Gastrocnemius medialis (tissue), 4 donors: ENCODE results near the gene XPC.

ENCODE experiments used
- CTCF ChIP-seq, 5 experiments: fragments of 450-650 bp in 3 of 5; fragments of 200-600 bp in 2 of 5; sonication (generic) in 2 of 5; IDR thresholded peaks in 4 of 5; conservative IDR thresholded peaks in 1 of 5; 1 replicate in 4 of 5; 2 replicates in 1 of 5; pipeline ENCODE4 v1.5.1; 2016 to 2019; ENCODE audit warnings: antibody characterized with exemption in 5 of 5, mild to moderate bottlenecking in 3 of 5, moderate library complexity in 3 of 5
- POLR2A ChIP-seq, 2 donors: fragments of 450-650 bp; IDR thresholded peaks; one replicate each; pipeline ENCODE4 v1.6.1; 2017; ENCODE audit warnings: antibody characterized with exemption in 2 of 2, mild to moderate bottlenecking in 2 of 2, moderate library complexity in 2 of 2

GRCh38 chr3:14211621-14212020 lies 33.2 kb upstream of the XPC start:
- TF ChIP-seq CTCF (IDR thresholded peaks at IDR 0.05 in 4 of 5, conservative IDR thresholded peaks at IDR 0.05 in 1 of 5) (no peak), POLR2A (IDR thresholded peaks at IDR 0.05) (no peak)
